Testis (tissue), 3 donors: ENCODE data around the gene SAYSD1. TPM values are rescaled to one million over a fixed set of nuclear protein-coding genes. Genes with fewer than 3 reads are reported as not detected.

Source experiments
- DNase-seq: peaks from one replicate; pipeline ENCODE4 v3.0.0-alpha.2; 2019
- H3K27ac ChIP-seq, 2 donors: fragments of 200-600 bp; sonication (generic); one replicate each; pipeline ENCODE4 v1.5.1; 2019
- H3K27me3 ChIP-seq: fragments of 200-600 bp; sonication (generic); one replicate; pipeline ENCODE4 v1.5.1; 2019
- H3K36me3 ChIP-seq: fragments of 200-600 bp; sonication (generic); one replicate; pipeline ENCODE4 v1.5.1; 2017; ENCODE audit warnings: low read depth; ENCODE audit errors: missing control alignments
- H3K4me1 ChIP-seq: fragments of 200-600 bp; sonication (generic); one replicate; pipeline ENCODE4 v1.5.1; 2019
- H3K4me3 ChIP-seq, 2 donors: fragments of 200-600 bp; sonication (generic); one replicate each; pipeline ENCODE4 v1.5.1; 2017 to 2019
- H3K9me3 ChIP-seq: fragments of 200-600 bp; sonication (generic); one replicate; pipeline ENCODE4 v1.5.1; 2017
- POLR2A ChIP-seq: fragments of 450-650 bp; IDR thresholded peaks from one replicate; pipeline ENCODE4 v1.6.1; 2017; ENCODE audit warnings: antibody characterized with exemption, mild to moderate bottlenecking, moderate library complexity
- WGBS, 2 donors: methylation state at CpG; one replicate each; pipeline ENCODE4 v1.1.5; 2018; 5-methylcytosine and 5-hydroxymethylcytosine counted together
- intact Hi-C: fragments of 100-400 bp; cut with DNase I; formaldehyde crosslinking; loops from one replicate; pipeline ENCODE4 v1.15.1; 2023; ENCODE audit warnings: low total_unique reads
- polyA plus RNA-seq: library from polyadenylated mRNA; stranded (reverse); fragments of 350-450 nt; fragmentation: Illumina TruSeq; extraction: RNeasy Lipid Tissue Mini Kit (QIAGEN cat#74804); gene quantifications from one replicate; pipeline ENCODE4 v1.2.3, GENCODE V29; 2014; ENCODE audit warnings: low read depth, low replicate concordance; ENCODE audit not compliant: insufficient read depth
- total RNA-seq, 2 donors: library from RNA; depleted of rRNA; stranded (reverse); fragments of >200 nt; gene quantifications; one replicate each; pipeline ENCODE4 v1.2.3, GENCODE V29; 2016
- TF ChIP-seq, protein P1 (sequence below), 3 experiments: fragments of 450-650 bp in 2 of 3; fragments of 200-600 bp in 1 of 3; sonication (generic) in 1 of 3; IDR thresholded peaks; one replicate each; pipeline ENCODE4 v1.5.1; 2016 to 2019; ENCODE audit warnings: antibody characterized with exemption in 3 of 3, mild to moderate bottlenecking in 2 of 3, moderate library complexity in 1 of 3

The SAYSD1 gene
- total and polyA plus RNA-seq, 3 donors from 2014 or later = 57.2 to 122 (median 68.4) TPM

DNA sequence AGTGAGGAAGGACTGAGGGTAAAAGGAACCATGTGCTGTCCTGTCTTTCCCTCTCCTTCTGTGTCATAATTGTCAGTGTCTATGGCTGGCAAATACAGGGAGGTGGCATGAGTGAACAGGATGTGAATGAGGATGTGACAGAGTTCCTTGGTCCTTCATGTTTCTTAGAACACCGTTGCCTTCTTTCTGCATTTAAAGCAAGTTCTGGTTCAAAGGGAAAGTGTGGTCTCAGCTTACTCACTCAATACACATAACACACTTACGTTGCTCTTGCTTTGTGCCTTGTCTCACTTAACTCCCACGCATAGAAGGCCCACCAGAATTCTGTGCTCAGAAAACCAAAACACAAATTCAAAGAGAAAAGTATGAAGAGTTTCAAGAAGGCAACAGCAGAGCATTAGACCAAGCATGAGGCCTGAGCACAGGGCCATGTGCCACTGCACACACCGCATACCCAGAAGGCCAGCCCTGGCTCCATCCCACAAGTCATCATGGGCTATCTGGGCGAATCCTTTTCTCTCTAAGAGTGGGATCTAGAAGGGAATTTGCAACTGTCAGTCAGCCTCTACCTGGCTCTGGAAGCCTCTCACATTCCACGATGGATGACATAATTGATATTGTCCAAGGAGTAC, 38.9 kb upstream of the SAYSD1 start:
- Histone ChIP-seq H3K9me3 (no peaks in the 10 kb centered on the region), H3K27ac (no peak overlapping the region), H3K27me3 (no peaks in the 10 kb centered on the region), H3K36me3 (no peaks in the 10 kb centered on the region), H3K4me1 (no peaks in the 10 kb centered on the region), H3K4me3 (no peak overlapping the region)
- TF ChIP-seq, protein P1, sequence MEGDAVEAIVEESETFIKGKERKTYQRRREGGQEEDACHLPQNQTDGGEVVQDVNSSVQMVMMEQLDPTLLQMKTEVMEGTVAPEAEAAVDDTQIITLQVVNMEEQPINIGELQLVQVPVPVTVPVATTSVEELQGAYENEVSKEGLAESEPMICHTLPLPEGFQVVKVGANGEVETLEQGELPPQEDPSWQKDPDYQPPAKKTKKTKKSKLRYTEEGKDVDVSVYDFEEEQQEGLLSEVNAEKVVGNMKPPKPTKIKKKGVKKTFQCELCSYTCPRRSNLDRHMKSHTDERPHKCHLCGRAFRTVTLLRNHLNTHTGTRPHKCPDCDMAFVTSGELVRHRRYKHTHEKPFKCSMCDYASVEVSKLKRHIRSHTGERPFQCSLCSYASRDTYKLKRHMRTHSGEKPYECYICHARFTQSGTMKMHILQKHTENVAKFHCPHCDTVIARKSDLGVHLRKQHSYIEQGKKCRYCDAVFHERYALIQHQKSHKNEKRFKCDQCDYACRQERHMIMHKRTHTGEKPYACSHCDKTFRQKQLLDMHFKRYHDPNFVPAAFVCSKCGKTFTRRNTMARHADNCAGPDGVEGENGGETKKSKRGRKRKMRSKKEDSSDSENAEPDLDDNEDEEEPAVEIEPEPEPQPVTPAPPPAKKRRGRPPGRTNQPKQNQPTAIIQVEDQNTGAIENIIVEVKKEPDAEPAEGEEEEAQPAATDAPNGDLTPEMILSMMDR (IDR thresholded peaks at IDR 0.05) = no peak
- no peak for TF ChIP-seq POLR2A
- 86 to 90% methylated on average over 6 of the region's 6 CpGs for WGBS, 2 donors
- intact Hi-C loops = no loop called here
- DNase-seq = no peak

DNA sequence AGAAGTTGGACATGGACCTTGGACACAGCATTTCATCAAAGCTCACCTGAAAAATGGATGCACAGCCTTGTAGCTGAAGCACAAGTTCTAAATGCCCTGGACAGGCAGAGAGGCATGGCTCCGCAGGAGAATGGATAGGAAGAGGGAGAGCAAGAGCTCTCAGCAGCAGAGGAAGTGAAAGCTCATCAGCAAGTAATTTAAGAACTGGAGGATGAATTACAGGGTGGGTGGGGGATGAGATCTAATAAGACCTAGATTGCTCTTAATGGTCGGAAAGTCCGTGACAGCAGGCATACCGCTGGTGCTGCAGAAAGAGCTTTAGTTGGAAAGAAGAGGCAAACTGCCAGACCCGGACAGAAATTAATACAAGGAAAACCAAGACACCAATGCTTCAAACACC, 37.3 kb upstream of the SAYSD1 start:
- intact Hi-C loops = no loop called here
- TF ChIP-seq POLR2A = no peak
- TF ChIP-seq, protein P1 (IDR thresholded peaks at IDR 0.05) = no peak
- H3K27ac ChIP-seq = no peak overlapping the region
- no peaks in the 10 kb centered on the region for H3K27me3 ChIP-seq
- no peak overlapping the region for H3K4me3 ChIP-seq
- 44 to 58% methylated on average over 5 of the region's 5 CpGs for WGBS, 2 donors
- H3K36me3 ChIP-seq = no peaks in the 10 kb centered on the region
- no peaks in the 10 kb centered on the region for H3K9me3 ChIP-seq
- no peaks in the 10 kb centered on the region for H3K4me1 ChIP-seq
- DNase-seq = no peak

DNA sequence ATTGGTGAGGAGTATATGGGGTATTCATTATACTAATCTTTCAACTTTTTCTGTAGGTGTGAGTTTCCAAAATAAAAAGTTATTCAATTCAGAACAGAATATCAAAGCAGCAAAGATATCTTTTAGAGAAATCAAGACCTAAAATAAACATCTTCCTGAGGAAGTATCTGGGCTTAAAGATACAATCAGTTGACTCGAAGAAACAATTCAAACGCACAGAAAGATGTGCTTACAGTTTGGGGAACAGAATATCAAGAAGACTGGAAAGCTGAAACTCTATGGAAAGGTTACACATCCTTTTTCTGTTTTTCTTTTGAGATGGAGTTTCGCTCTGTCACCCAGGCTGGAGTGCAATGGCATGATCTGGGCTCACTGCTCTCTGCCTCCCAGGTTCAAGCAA, 36.2 kb upstream of the SAYSD1 start:
- Histone ChIP-seq H3K27ac (no peak overlapping the region), H3K36me3 (no peaks in the 10 kb centered on the region), H3K4me3 (no peak overlapping the region), H3K4me1 (no peaks in the 10 kb centered on the region), H3K9me3 (no peaks in the 10 kb centered on the region), H3K27me3 (no peaks in the 10 kb centered on the region)
- no peak for DNase-seq
- intact Hi-C loops = no loop called here
- TF ChIP-seq, protein P1 (IDR thresholded peaks at IDR 0.05) = no peak
- no peak for TF ChIP-seq POLR2A
- 75 to 83% methylated on average over 3 of the region's 3 CpGs for WGBS, 2 donors

DNA sequence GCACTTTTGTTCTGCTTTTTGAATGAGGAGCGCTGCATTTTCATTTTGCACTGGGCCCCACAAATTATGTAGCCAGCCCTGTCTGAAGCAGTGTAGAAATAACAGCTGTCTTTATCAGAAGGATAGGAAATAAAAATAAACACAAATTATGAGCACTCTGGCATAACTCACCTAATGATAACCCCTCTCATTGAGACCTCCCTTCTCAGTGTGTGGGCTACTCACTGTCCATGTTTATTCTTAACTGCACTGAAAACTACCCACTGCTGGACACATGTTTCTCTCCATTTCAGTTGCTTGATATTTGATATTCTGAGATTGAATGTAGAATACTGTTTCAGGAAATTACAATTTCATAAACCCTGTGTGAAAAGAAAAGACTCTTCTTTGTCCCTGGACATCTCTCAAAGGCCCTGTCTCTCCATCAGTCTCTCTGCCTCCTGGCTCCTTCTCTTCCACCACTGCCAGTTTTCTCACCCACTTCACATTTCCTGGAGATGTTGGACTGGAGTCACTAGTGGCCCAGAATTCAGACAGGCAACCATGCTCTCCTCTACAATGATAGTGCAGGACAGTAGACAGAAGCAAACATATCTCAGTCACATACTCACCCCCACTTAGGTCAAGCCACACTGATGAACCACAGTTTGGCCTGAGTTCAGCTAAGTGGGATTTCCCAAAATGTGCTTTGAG, 29.6 kb upstream of the SAYSD1 start:
- no peaks in the 10 kb centered on the region for H3K27me3 ChIP-seq
- no peak for DNase-seq
- WGBS, 2 donors = 51 to 71% methylated on average over 1 of the region's 1 CpG
- H3K4me3 ChIP-seq = no peak overlapping the region
- H3K4me1 ChIP-seq = no peaks in the 10 kb centered on the region
- no peak overlapping the region for H3K27ac ChIP-seq
- intact Hi-C loops = no loop called here
- TF ChIP-seq, protein P1 (IDR thresholded peaks at IDR 0.05) = no peak
- no peak for TF ChIP-seq POLR2A
- no peaks in the 10 kb centered on the region for H3K9me3 ChIP-seq
- H3K36me3 ChIP-seq = no peaks in the 10 kb centered on the region
